ENCODE measurements around the gene CAVIN3. TPM values are rescaled to one million over a fixed set of nuclear protein-coding genes. Genes with fewer than 3 reads are reported as not detected.

The CAVIN3 gene
- total and polyA plus RNA-seq, 2 of the 8 experiments (the other 6 are each of a cell fraction or from before 2014, with no cell fraction given), result 17.7 to 26.4 TPM

DNA sequence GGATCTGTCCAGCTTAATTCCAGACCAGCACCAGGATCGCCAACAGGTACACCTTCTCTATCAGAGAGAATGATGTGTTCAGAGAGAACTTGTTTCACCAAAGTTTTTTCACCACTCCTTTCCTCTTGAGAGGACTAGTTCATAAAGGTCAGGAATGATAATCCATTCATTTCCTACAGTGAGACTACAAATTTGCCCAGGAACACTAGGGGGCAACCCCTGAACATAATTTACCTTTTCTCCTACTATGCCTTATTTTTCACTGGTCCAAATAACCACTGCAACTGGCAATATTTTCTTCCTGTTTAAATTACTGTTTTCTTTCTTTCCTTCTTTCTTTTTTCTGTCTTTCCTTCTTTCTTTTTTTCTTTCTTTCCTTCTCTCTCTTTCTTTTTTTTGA is 22.5 kb downstream of the CAVIN3 start:
- no peak overlapping the region for H4K5ac ChIP-seq (ENCODE audit: insufficient read length, low read depth, low read length)
- no peaks in the 10 kb centered on the region for H4K20me1 ChIP-seq (replicated peaks in 1 of 2; ENCODE audit: control insufficient read depth in 1 of 2, insufficient read depth in 2 of 2, low read length in 2 of 2)
- H2BK5ac ChIP-seq (ENCODE audit: low read depth, low read length), result no peak overlapping the region
- H3K18ac ChIP-seq (ENCODE audit: extremely low read depth, low read length), result no peak overlapping the region
- no peaks in the 10 kb centered on the region for H3K79me2 ChIP-seq (ENCODE audit: control insufficient read depth in 1 of 2, insufficient read depth in 2 of 2, low read length in 2 of 2)
- ChIA-PET CTCF (ENCODE audit: partially characterized antibody) (interaction anchor here (0.6 to 9.5 kb wide), 26 partner anchors 10 to 274 kb away, joined by 3 to 166 read pairs (median 4); partner anchors contain the start of genes CAVIN3 and CCKBR), POLR2A (ENCODE audit: partially characterized antibody) (interaction anchor here (1.0 to 1.7 kb wide), 3 partner anchors 22 to 51 kb away, joined by 3 to 4 read pairs (median 4); partner anchors contain the start of gene CAVIN3)
- no peak overlapping the region for H2BK120ac ChIP-seq (replicated peaks; ENCODE audit: low read depth, low read length)
- H3K36me3 ChIP-seq (ENCODE audit: control insufficient read depth in 2 of 4, insufficient read depth in 4 of 4, low read length in 3 of 4), result no peaks in the 10 kb centered on the region
- WGBS, 2 experiments (ENCODE audit: extremely low coverage in 1 of 2, insufficient coverage in 1 of 2, insufficient read length in 1 of 2, insufficient replicate concordance in 2 of 2, low coverage in 1 of 2, low lambda C conversion rate in 2 of 2, missing lambda C conversion rate in 1 of 2), result 89% methylated on average over 1 of the region's 1 CpG; no CpG with 5 or more reads in 1 of the 2 experiments
- H2BK20ac ChIP-seq (ENCODE audit: low read length), result no peak overlapping the region
- H3K23me2 ChIP-seq (ENCODE audit: low read depth, low read length), result no peaks in the 10 kb centered on the region
- no peak overlapping the region for H3K27ac ChIP-seq (ENCODE audit: low read depth, low read length)
- H2BK15ac ChIP-seq (ENCODE audit: low read length), result no peak overlapping the region
- H4K91ac ChIP-seq (replicated peaks; ENCODE audit: insufficient read length, low read length), result no peak overlapping the region
- H3K79me1 ChIP-seq (ENCODE audit: low read depth, low read length), result no peaks in the 10 kb centered on the region
- FAIRE-seq (no peak), DNase-seq (ENCODE audit: low read depth in 1 of 2, low spot score in 2 of 2) (no peak)
- H3K56ac ChIP-seq (replicated peaks; ENCODE audit: insufficient read length, low read depth, low read length), result no peak overlapping the region
- H3K9me3 ChIP-seq (ENCODE audit: insufficient read depth in 2 of 2, low read depth in 1 of 2, low read length in 1 of 2), result no peaks in the 10 kb centered on the region
- no peak overlapping the region for H2AK5ac ChIP-seq (ENCODE audit: low read depth, low read length)
- H3K14ac ChIP-seq (ENCODE audit: insufficient read length), result no peak overlapping the region
- no peak overlapping the region for H2BK12ac ChIP-seq (ENCODE audit: low read depth, low read length)
- peak; percentile 25 to 31; a peak in 3 of 4 replicates for TF ChIP-seq RAD21 (IDR thresholded peaks at IDR 0.05 in 1 of 2, conservative IDR thresholded peaks at IDR 0.05 in 1 of 2; ENCODE audit: low read depth in 2 of 2, low read length in 2 of 2)
- TF ChIP-seq, protein P1, sequence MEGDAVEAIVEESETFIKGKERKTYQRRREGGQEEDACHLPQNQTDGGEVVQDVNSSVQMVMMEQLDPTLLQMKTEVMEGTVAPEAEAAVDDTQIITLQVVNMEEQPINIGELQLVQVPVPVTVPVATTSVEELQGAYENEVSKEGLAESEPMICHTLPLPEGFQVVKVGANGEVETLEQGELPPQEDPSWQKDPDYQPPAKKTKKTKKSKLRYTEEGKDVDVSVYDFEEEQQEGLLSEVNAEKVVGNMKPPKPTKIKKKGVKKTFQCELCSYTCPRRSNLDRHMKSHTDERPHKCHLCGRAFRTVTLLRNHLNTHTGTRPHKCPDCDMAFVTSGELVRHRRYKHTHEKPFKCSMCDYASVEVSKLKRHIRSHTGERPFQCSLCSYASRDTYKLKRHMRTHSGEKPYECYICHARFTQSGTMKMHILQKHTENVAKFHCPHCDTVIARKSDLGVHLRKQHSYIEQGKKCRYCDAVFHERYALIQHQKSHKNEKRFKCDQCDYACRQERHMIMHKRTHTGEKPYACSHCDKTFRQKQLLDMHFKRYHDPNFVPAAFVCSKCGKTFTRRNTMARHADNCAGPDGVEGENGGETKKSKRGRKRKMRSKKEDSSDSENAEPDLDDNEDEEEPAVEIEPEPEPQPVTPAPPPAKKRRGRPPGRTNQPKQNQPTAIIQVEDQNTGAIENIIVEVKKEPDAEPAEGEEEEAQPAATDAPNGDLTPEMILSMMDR (IDR thresholded peaks at IDR 0.05; ENCODE audit: control extremely low read depth in 1 of 3, insufficient read depth in 1 of 3, low read depth in 1 of 3, low read length in 3 of 3), result peak in 1 of 3 experiments; percentile 19; a peak in 1 of 4 replicates
- no peak for TF ChIP-seq HDAC6 (IDR thresholded peaks at IDR 0.05; ENCODE audit: low read depth, low read length)
- TF ChIP-seq POLR2AphosphoS5 (IDR thresholded peaks at IDR 0.05; ENCODE audit: low read depth, low read length), result no peak
- no peak overlapping the region for H4K8ac ChIP-seq (ENCODE audit: extremely low read depth, insufficient read depth, low read length)
- H3K4ac ChIP-seq (replicated peaks; ENCODE audit: insufficient read length, low read depth, low read length), result no peak overlapping the region
- no peak overlapping the region for H3K4me3 ChIP-seq (ENCODE audit: extremely low read depth in 1 of 4, insufficient read depth in 2 of 4, low read depth in 3 of 4, low read length in 4 of 4)
- no peak overlapping the region for H3K23ac ChIP-seq (ENCODE audit: insufficient read length)
- H2AFZ ChIP-seq (ENCODE audit: low read length), result no peak overlapping the region
- H3K4me2 ChIP-seq (ENCODE audit: insufficient read depth in 1 of 2, low read depth in 2 of 2, low read length in 2 of 2), result no peak overlapping the region
- no peaks in the 10 kb centered on the region; a peak in 1 of 7 replicates for H3K27me3 ChIP-seq (replicated peaks in 1 of 4; ENCODE audit: control insufficient read depth in 3 of 4, extremely low read depth in 1 of 4, insufficient read depth in 3 of 4, low read length in 3 of 4)
- H3K4me1 ChIP-seq (replicated peaks in 1 of 4; ENCODE audit: control insufficient read depth in 3 of 4, insufficient read depth in 4 of 4, low read length in 3 of 4), result peaks cover 0 to 4% (median under 1%) of the 10 kb centered on the region in 4 experiments; a peak in 4 of 7 replicates
- no peak overlapping the region for H3K9ac ChIP-seq (replicated peaks in 1 of 4; ENCODE audit: extremely low read depth in 1 of 4, low read depth in 3 of 4, low read length in 3 of 4)

Measured in H1 (cell line).